GM23338 (cell line): ENCODE results near the gene PTPRF.

ENCODE experiments used
- CREB1 ChIP-seq: fragments of 250-450 bp; sonication (Bioruptor Pico); IDR thresholded peaks from 2 replicates; pipeline ENCODE4 v1.5.0; 2020; ENCODE audit warnings: low read depth, mild to moderate bottlenecking, moderate library complexity
- EZH2 ChIP-seq: fragments of 200-600 bp; sonication (generic); IDR thresholded peaks from one replicate; pipeline ENCODE4 v1.8.0; 2017; ENCODE audit warnings: antibody characterized with exemption, mild to moderate bottlenecking, low read depth; ENCODE audit not compliant: unreplicated experiment
- POLR2AphosphoS5 ChIP-seq: IDR thresholded peaks from 2 replicates; pipeline ENCODE4 v1.6.1; 2016; ENCODE audit warnings: antibody characterized with exemption, low read depth
- TF ChIP-seq, protein P1 (sequence below), 2 experiments: fragments of 200-600 bp in 1 of 2; sonication (generic) in 1 of 2; conservative IDR thresholded peaks; 2 replicates each; pipeline versions ENCODE4 v1.5.1 to v1.6.1; 2016 to 2017; ENCODE audit warnings: antibody characterized with exemption in 2 of 2, low read depth in 2 of 2, mild to moderate bottlenecking in 2 of 2, moderate library complexity in 1 of 2
- TF ChIP-seq, protein P2 (sequence below): IDR thresholded peaks from 2 replicates; pipeline ENCODE4 v1.6.1; 2016; ENCODE audit warnings: antibody characterized with exemption

DNA sequence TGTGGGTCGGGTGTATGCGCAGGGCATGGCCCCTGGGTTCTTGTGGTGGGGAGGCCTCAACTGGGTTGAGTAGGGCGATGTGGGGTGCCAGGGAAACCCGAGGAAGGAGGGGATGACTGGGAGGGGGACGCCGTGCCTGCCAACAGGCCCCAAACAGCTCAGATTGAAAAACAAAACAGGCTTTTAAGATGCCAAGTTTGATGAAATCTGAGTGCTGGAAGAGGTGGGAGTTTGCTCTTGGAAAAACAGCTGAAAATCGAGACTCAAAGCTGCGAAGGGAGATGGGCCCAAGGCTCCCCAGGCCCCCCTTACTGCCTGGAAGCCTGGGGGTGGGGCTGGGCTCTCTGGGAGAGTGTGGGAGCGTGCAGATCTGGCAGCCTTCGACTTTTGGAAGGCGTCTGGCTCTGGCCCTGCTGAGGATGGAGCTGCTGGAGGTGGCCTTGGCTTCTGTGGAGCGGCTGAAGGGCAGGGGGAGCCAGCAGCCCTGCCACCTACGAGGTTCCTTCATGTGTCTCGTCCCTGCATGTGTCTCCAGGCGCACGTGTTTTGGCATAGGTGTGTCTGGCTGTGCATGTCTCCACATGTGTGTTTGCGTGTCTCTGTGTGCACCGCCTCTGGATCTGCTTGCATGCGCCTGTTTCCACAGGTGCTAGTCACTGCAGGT lies 33.3 kb downstream of the PTPRF start:
- TF ChIP-seq, protein P1, sequence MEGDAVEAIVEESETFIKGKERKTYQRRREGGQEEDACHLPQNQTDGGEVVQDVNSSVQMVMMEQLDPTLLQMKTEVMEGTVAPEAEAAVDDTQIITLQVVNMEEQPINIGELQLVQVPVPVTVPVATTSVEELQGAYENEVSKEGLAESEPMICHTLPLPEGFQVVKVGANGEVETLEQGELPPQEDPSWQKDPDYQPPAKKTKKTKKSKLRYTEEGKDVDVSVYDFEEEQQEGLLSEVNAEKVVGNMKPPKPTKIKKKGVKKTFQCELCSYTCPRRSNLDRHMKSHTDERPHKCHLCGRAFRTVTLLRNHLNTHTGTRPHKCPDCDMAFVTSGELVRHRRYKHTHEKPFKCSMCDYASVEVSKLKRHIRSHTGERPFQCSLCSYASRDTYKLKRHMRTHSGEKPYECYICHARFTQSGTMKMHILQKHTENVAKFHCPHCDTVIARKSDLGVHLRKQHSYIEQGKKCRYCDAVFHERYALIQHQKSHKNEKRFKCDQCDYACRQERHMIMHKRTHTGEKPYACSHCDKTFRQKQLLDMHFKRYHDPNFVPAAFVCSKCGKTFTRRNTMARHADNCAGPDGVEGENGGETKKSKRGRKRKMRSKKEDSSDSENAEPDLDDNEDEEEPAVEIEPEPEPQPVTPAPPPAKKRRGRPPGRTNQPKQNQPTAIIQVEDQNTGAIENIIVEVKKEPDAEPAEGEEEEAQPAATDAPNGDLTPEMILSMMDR (conservative IDR thresholded peaks at IDR 0.05; ENCODE audit: low read depth in 2 of 2) = no peak
- TF ChIP-seq POLR2AphosphoS5 (no peak), EZH2 (no peak), CREB1 (no peak)
- TF ChIP-seq, protein P2, sequence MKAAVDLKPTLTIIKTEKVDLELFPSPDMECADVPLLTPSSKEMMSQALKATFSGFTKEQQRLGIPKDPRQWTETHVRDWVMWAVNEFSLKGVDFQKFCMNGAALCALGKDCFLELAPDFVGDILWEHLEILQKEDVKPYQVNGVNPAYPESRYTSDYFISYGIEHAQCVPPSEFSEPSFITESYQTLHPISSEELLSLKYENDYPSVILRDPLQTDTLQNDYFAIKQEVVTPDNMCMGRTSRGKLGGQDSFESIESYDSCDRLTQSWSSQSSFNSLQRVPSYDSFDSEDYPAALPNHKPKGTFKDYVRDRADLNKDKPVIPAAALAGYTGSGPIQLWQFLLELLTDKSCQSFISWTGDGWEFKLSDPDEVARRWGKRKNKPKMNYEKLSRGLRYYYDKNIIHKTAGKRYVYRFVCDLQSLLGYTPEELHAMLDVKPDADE = no peak
